OCI-LY7 (cell line): ENCODE results near the gene SMPDL3A.

Experiments used
- EZH2phosphoT487 ChIP-seq: fragments of 200-600 bp; sonication (generic); IDR thresholded peaks from 2 replicates; pipeline ENCODE4 v1.6.1; 2018; ENCODE audit warnings: low read depth, borderline replicate concordance, mild to moderate bottlenecking, mixed run types, antibody characterized with exemption, low read length, moderate library complexity, mixed read lengths
- TF ChIP-seq, protein P1 (sequence below): fragments of 200-600 bp; sonication (generic); conservative IDR thresholded peaks from 2 replicates; pipeline ENCODE4 v1.5.1; 2014; ENCODE audit warnings: mild to moderate bottlenecking, antibody characterized with exemption, low read length, moderate library complexity, mixed read lengths

DNA sequence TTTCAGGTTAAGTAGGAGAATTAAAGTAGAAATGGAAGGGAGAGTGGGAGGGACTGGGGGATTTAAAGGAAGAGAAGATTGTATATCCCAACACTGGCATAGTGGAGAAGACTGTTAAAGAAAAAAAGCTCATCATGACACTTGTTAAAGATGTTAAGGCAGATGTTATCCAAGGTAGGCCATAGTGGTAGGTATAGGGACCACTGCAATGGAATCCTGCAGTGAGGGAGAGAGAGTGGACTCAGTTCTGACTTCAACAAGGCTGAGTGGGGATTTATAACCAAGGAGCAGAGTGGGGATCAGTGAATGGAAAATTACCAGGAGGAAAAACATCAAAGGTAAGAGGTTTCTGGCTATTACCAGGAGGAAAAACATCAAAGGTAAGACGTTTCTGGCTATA, 21.1 kb downstream of the SMPDL3A start:
- TF ChIP-seq, protein P1, sequence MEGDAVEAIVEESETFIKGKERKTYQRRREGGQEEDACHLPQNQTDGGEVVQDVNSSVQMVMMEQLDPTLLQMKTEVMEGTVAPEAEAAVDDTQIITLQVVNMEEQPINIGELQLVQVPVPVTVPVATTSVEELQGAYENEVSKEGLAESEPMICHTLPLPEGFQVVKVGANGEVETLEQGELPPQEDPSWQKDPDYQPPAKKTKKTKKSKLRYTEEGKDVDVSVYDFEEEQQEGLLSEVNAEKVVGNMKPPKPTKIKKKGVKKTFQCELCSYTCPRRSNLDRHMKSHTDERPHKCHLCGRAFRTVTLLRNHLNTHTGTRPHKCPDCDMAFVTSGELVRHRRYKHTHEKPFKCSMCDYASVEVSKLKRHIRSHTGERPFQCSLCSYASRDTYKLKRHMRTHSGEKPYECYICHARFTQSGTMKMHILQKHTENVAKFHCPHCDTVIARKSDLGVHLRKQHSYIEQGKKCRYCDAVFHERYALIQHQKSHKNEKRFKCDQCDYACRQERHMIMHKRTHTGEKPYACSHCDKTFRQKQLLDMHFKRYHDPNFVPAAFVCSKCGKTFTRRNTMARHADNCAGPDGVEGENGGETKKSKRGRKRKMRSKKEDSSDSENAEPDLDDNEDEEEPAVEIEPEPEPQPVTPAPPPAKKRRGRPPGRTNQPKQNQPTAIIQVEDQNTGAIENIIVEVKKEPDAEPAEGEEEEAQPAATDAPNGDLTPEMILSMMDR: no peak
- no peak for TF ChIP-seq EZH2phosphoT487
